Colon (tissue), 2 donors: Measurements from ENCODE around the gene KCTD16.

Experiments
- FAIRE-seq: peaks from 2 replicates; lab custom pipeline; 2012; peaks lifted over from hg19 to GRCh38; lab: Jason Lieb, UNC
- donor health status: control.
- donor health status: control.

KCTD16 gene

DNA sequence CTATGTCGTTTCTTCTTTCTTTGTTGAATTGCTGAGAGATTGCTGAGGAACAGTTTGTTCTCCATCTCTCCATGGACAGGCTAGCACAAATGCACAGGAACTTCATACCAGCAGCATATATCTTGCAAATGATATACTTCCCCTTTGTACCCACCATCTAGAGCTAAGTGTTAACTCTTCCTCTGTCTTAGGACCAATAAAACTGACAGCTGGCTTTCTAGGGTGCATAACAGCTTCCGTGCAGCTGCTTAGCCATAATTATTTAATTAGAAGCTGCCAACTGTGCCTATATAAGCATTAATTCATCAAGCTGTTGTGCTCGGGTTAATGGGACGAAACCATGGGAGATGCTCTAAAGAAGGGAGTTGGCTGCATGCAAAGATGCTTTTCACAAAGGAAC is 38.7 kb downstream of the KCTD16 start:
- no peak for FAIRE-seq

DNA sequence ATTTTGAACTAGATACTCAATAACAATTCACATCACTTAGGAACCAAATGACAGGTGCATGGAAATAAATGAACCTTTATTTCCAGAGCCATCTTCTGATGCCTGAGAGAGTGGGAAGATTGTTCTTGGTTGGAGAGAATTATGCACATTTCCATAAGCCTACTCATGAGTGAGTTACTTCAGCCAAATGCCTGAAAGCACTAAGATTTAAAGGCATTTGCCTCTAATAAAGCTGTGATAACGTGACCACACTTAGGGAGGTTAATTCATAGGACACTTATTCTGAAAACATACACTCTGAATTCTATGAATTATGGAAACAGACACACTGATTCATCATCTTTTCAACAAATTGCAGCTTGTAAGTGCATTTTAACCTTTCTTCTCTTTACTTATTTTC is 40.0 kb downstream of the KCTD16 start:
- no peak for FAIRE-seq

DNA sequence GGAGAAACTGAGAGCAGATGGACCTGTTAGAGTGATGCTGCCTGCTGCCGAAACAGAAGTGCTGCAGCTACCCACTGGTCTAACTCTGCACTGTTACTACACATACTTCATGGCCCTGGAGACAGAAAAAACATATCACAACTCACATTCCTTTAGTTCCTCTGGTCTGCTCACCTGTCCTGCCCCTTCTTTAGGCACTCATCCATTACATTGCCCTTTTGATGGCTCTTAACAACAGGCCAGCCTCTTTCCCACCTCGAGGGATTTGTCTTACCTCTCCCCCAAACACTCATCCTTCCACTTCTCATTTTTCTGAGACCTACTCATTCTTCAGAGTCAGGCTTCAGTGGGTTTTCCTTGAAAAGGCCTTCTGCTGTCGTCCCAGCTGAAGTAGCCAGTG is 49.2 kb downstream of the KCTD16 start:
- FAIRE-seq, result no peak

DNA sequence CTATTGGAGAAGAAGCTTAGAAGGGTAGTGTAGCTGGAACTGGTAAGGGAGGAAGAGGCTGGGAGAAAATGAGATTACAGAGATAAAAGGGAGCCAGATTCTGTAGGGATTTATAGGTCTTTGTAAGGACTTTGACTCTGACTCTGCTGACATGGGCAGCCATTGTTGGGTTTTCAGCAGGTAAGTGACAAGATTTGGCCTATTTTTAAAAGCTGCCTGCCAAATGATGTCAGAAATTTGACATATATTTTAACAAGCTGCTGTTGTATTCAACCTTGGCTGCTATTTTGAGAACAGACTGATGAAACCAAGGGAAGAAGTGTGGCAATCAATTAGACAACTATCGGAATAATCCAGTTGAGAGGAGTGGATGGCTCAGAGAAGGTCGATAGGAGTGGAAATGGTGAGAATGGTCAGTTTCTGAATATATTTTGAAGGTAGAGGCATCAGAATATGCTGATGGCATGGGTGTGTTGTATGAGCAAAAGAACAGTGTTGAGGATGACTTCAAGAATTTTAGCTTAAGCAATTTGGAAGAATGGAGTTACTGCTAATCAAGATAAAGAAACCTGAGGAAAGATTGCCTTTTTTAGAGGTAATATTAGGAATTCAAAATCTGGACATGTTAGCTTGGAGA is 56.8 kb downstream of the KCTD16 start:
- no peak for FAIRE-seq

- no peak for FAIRE-seq
These were observed 60.1 kb downstream of the KCTD16 start for GRCh38 chr5:144230806-144231205.

- FAIRE-seq, result no peak
These were observed 61.6 kb downstream of the KCTD16 start for GRCh38 chr5:144232285-144232684.

DNA sequence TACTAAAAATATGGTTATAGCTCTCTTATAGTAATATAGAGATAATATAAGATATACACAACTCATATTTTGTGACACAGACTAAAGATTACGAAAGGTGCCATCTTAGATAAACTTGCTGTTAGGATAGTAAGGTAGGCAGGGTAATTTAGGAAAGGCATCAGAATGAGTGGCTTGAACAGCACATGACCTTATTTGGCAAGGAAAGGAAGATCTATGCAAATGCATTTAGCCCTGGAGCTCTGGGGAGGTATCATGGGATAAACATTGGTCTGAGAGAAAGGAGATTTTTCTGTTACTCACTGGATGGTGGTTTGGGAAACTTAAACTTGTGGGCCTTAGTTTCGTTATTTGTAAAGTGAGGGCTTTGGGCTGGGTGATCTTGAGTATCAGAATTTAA is 65.8 kb downstream of the KCTD16 start:
- FAIRE-seq, result no peak

- no peak for FAIRE-seq
These were observed 67.2 kb downstream of the KCTD16 start for GRCh38 chr5:144237851-144238250.

GRCh38 chr5:144247131-144247530 is 76.5 kb downstream of the KCTD16 start:
- FAIRE-seq, result no peak

DNA sequence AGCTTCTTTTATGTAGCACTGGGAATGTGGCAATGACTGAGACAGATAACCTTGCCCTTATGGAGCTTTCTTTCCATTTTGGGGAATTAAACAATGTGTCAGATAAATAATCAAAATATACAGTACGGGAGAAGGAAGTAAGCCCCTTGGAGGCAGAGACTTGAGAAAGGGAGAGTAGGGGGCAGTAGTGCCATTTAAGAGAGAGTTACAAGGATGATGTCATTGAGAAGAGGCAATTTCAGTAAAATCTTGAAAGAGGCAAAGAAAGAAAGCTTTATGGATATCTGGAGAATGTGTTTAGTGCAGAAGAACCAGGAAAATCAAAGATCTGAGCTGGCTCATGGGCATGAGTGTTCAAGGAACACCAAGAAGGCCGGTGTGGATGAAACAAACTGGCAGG is 77.3 kb downstream of the KCTD16 start:
- FAIRE-seq, result no peak

DNA sequence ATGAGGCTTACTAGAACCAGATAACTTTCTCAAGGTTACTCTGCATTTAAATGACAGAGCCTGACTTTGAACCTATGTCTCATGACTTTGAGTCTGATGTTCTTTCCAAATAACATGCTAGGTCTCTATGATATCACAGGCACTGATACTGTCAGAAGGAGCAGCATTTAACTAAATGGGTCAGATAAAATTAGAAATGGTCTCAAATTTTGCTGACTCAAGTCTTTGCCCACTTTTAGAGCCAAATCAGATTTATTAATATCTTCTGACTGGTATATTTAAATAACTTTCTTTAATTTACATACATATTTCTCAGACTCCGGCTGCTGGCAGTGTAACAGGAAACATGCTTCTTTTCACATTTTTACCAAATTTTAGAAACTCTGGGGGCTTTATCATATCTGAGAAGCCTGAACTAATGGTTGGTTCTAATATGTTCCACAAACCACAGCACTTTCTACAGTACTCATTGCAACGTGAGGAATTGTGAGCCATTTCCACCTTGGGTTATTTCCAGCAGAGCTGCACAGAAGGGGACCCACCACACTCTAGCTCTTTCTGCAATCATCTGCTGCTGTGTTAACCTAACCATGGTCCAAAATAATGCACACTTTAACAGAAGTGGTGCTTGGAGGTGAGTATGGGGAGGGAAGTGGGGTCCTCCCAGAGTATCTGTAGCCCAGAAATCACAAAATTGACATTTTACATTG is 79.2 kb downstream of the KCTD16 start:
- no peak for FAIRE-seq

GRCh38 chr5:144254552-144254951 is 83.9 kb downstream of the KCTD16 start:
- no peak for FAIRE-seq

DNA sequence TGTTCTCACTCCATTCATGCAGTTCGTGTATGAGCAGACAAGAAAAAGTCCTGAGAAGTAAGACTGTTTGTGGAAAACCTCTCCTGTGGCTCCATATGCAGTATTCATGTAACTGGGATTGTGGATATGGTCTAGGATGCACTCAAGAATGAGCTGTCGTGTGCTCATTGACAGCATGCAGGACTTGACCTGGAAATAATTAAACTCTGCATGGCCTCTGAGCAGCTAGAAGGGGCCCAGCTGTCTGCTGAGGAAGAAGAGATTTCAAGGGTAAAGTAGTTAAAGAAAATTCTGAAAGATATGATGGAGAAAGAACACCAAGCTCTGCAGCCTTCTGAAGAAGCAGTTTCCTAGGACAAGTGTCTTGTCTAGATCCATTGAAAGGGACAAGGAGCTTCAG is 89.4 kb downstream of the KCTD16 start:
- no peak for FAIRE-seq

GRCh38 chr5:144265643-144266247 is 95.1 kb downstream of the KCTD16 start:
- no peak for FAIRE-seq

- no peak for FAIRE-seq
These were observed 97.4 kb downstream of the KCTD16 start for GRCh38 chr5:144267961-144268513.

DNA sequence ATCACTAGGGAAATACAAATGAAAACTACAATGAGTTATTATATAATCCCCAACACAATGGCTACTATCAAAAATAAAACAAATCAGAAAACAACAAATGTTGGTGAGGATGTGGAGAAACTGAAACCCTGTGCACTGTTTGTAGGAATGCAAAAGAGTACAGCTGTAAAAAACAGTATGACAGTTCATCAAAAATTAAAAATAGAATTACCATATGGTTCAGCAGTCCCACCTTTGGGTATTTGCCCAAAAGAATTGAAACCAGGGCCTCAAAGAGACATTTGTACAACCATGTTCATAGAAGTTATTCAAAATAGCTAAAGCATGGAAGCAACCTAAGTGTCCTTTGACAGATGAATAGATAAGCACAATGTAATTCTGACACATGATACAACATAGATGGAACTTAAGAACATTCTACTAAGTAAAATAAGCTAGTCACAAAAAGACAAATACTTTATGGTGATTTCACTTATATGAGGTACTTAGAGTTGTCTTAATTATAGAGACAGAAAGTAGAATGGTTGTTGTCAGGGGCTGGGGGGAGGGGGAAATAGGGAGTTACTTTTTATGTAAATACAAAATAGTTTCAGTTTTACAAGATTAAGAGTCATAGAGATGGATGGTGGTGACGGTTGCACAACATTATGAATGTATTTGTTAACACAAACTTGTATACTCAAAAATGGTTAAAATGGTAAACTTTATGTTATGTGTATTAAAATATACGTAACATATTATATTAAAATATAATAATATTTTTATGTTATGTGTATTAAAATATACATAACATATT is 102.8 kb downstream of the KCTD16 start:
- FAIRE-seq, result peak; percentile 36

DNA sequence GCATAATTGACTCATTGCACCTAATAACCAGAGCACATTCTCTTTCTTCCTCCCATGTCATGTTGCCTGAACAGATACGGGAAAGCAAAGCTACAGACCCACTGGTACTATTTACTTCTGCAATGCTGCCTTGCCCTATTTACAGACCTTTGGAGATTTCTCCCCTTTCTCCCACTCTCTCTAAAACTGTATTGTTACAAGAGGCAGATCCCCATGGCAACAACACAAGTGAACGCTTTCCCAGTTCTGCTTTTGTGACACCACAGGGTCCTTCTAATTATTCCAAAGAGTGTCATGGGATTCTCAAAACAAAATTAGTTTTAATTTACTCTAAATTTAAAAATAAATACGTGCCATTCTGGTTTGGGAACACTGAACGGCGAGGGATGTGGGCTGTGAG is 104.7 kb downstream of the KCTD16 start:
- FAIRE-seq, result no peak

- no peak for FAIRE-seq
These were observed 105.6 kb downstream of the KCTD16 start for GRCh38 chr5:144276034-144276822.

DNA sequence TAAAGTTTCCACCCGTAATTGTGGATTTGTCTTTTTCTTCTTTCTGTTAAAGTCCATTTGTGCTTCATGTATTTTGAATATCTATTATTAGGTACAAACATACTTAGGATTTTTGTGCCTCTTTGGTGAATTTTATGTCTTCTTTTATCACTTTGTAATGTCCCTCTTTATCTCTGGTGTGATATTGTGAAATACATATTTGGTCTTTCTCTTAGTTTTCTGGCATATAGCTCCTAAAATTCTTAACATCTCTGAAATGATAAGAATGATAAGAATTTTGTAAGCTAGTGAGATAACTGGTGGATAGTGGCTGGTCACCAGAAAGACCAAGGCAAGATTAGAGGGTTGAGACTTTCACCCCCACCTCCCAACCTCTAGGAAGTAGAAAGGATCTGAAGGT is 111.1 kb downstream of the KCTD16 start:
- no peak for FAIRE-seq

DNA sequence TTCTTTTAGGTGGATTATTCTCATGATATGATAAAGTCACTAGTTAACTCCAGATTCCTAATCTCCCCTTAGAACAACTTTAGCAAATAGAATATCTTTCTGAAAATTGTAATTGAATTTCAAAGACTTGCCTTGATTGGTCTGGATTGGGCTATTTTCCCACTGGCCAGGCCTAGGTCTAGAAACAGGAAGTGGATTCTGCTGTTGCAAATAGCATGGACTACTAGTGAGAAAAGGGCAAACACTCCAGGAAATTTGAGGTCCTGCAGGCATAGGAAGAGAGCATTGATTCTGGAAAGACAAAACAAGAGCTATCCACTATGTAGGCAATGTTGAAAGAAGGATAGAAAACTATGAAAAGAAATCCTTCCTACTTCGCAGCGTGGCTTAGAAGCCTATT is 113.4 kb downstream of the KCTD16 start:
- FAIRE-seq, result no peak

DNA sequence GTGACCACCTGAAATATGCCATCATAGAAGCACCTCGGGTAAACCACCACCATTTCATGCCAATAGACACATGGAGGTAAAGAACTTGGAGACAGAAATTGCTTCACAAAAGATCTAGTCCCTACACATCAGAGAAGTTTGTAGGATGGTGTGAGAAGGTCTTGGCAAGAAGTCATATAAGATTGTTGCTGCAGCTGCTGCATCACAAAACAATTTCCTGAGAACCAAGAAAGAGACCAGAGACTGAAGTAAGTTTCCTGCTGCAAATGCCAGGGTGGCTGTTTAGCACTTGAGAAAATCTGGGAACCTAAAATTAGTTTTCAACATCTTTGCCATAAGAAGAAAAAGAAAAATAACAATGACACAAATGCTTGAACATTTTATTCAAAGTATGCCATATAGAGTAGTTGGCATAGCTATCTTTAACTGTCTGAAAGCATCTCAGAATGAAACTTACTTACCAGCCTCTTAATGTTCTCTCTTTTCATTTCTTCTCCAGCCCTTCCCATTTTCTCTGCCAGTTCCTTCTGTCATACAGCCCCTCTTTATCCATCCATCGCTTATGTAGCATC is 114.3 kb downstream of the KCTD16 start:
- FAIRE-seq, result no peak
